GM18499 (cell line): ENCODE data around the gene ZNF322.

Experiments used
- ATAC-seq: cut with Tn5 transposase; IDR thresholded peaks from one replicate; pipeline ENCODE4 v1.9.1; 2021; ENCODE audit warnings: moderate number of reproducible peaks; ENCODE audit not compliant: insufficient read depth, unreplicated experiment

ZNF322 gene

DNA sequence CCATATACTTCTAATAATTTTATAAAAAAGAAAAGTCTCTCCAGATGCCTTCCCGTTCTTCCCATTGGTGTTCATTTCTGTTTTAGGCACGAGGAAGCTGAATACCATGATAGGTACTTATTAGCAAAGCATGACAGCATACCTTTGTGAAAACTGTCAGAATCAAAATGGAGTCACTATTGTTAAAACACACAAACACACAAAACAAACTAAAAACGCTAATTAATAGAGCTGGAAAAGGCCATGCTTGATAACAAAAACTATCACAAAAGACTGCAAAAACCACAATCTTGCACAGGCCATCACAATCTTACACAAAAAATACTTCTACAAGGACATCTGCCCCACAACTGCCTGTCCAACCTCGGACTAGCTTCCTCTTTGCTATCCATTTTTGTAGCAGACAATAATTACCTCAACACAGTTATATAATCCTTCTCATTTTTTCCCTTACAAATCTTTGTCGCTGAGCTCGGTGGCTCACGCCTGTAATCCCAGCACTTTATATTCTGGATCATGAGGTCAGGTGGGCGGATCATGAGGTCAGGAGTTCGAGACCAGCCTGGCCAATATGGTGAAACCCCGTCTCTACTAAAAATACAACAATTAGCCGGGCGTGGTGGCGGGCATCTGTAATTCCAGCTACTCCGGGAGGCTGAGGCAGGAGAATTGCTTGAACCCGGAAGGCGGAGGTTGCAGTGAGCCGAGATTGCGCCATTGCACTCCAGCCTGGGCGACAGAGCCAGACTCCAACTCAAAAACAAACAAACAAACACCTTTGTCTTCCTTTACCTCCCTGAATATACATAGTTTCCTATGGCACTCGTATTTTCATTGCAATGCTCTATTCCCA, 66.0 kb downstream of the ZNF322 start:
- no peak for ATAC-seq

DNA sequence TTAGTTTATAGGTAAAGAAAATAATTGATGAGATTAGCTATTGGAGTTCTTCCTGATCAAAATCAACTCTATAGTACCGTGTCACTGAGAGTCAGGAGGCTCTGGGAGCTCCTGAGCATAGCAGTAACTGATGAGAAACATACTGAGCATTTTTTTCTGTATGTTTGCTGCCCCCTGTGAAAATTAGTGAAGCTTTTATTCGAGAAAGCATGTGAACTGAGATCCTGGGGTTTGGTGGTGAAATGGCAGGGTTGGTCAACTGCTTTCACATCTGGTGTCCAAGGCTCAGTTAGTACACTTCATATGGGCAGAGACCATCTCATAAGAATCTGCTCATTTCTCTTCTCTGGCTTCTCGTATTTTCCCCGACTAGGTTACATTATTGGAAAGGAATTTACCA, 66.9 kb downstream of the ZNF322 start:
- ATAC-seq = no peak

DNA sequence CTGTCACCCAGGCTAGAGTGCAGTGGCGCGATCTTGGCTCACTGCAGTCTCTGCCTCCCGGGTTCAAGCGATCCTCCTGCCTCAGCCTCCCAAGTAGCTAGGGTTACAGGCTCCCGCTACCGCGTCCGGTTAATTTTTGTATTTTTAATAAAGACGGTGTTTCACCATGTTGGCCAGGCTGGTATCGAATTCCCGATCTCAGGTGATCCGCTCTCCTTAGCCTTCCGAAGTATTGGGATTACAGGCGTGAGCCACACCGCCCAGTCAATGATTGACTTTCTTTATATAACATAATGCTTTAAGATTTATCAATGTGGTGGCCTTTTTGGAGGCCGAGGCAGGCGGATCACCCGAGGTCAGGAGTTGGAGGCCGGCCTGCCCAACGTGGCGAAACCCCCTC, 70.6 kb downstream of the ZNF322 start:
- no peak for ATAC-seq
